Activated CD8-positive, alpha-beta memory T cell treated with anti-CD3 and anti-CD28 coated beads, Interleukin-2, amount 50 U/mL, for 1 hour (primary cell): ENCODE results near the gene MVK.
A peak's percentile ranks its signal among the peaks of the same experiment; 100 is the strongest.
"Not testable (repeated sequence)": the region's sequence is repeated elsewhere in the genome, so short reads cannot be mapped to it uniquely, and the experiment has no call there.

Source experiments
- DNase-seq: peaks from one replicate; pipeline ENCODE4 v3.0.0-alpha.2; 2020; ENCODE audit errors: extremely low read depth

Gene MVK

DNA sequence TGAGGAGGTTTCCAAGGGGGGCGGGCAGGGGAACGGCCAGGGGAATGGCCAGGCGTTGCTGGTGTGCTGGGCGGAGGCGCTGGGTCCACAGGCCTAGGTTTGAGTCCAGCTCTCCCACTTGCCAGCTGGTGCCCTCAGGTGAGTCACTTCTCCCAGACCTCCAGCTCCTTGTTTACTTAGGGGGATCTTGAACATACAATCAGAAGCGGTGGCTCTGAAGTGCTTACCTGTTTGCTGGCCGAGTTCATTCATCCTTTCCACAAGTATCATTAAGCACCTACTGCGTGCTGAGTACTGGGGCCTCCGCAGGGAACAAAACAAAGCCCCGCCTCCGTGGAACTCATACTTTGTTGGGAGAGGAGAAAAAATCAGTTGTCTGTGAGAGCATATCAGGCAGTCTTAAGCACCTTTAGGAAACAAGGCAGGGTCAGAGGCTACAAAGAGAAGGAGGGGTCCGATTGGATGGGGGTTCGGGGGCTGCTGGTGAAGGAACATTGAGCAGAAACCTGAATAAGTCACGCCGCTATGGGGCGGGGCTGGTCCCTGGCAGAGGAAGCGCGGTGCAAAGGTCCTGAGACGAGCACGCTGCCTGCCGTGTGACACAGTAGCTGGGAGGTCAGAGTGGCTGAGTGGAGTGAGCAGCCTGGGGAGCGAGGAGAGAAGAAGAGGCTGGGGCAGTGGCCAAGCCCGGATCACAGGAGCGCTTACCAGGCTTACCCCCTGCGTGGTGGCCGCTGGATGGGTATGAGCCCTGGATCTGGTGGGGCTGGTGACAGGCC lies 15.1 kb downstream of the MVK start:
- no peak for DNase-seq

DNA sequence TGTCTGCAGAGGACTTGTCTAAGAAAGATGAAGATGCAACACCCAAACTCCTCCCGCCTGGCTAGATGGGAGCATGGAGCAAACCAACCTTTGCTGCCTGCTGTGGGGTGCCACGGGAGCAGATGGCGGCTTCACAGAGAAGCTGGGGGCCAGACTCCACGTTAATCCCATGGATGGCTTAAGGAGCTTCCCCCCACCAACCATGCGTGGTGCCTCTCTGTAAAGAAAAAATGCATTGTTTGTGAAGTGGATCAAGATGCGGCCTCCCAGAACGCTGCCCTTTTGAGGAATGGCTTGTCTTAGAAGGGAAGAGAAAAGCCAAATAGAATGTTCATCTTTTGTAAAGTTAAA lies 15.6 kb downstream of the MVK start:
- no peak for DNase-seq

DNA sequence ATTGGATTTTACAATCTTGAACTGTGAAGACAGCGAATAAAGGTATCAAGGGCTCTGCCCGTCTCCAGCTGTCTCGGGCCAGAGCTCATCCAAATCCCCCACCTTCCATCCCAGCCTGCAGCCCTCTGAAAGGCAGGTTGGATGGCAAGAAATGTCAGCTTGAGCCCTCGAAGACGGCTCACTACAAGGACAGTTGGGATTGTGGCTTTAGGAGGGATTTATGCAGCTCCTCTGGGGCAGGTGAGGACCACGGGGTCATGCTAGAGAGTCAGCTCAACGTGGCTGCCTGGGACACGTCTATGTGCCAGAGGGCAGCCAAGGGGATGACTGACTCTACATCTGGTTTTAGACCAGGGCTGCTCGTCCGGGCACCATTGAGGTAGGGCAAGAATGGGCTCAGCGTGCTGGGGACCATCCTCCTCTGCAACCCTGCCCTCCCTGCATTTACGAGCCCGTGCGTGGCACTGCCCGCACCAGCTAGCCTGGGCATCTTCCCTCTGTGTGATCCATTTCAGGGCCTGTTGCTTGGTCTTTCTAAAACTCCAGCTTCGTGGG lies 16.2 kb downstream of the MVK start:
- DNase-seq, result no peak

DNA sequence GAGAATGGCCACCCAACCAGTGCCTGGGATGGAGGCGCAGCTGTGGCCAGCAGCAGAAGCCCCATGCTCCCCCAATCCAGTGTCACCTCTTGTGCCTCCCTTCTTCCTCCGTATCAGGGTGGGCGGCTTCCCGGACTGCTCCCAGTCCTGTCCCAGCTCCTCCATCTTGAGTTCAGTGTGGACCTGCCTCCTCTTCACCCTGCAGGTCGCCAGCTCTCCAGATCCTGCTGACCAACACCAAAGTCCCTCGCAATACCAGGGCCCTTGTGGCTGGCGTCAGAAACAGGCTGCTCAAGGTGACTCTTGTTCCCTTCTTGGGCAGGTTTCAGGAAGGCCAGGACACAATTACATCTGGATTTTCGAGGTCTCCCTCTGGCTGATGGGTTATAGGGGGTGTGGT lies 17.0 kb downstream of the MVK start:
- DNase-seq, result no peak

DNA sequence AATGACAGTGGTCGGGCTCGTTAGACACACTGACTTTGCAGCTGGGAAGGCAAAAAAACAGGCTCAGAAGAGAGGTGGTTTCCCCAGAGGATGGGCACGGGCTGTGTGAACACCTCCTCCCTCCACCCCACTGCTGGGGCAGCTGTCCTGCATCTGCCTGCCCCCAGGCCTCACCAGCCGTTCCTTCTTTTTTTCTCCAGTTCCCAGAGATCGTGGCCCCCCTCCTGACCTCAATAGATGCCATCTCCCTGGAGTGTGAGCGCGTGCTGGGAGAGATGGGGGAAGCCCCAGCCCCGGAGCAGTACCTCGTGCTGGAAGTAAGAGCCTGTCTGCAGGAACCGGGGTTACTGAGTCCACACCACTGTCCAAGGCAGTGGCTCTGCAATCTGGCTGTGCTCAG lies 17.4 kb downstream of the MVK start:
- no peak for DNase-seq

DNA sequence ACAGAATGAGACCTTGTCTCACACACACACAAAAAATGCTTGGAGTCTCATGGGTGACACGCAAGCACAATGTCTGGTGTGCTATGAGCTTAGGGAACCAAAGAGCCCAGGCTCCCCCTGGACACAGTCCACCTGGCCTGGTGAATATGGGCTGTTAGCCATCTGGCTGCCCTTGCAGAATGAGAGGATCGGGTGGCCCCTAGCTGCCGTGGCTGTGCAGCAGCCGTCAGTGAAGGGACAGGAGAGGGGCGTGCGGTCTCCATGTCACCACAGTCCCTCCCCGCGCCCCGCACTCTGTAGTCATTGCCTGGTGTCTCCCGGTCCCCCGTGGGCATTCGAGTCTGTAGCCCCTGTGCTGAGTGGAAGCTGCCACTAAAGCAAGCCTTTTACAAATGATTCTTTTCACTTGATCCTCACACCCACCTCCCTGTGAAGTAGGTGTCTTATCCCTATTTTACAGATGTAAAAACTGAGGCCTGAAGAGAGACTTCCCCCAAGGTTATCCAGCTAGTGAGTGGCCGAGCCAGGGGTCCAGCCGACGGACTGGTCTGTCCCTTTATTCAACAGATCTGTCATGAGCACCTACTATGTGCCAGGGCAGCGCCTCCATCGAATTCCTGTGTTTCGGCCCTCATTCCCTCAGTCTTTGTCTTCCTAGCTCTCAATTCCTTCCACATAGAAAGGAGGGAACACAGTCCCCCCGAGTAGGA lies 18.8 kb downstream of the MVK start:
- no peak for DNase-seq

DNA sequence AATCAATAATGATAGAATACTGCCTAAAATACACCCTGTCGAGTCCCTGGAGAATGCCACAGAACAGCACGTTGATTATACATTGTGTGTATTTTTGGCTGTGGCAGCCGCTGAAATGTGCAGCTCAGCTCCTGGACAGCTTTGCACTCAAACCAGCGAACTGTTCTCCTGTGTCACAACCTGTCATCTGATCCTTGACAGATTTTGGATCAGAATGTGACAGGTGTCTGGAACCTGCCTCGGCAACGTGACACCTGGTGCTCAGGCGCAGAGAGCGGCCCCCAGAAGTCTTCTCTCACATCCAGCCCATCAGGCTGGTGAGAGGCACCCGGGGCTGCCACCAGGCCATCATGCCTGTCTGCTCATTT lies 19.3 kb downstream of the MVK start:
- DNase-seq, result no peak

DNA sequence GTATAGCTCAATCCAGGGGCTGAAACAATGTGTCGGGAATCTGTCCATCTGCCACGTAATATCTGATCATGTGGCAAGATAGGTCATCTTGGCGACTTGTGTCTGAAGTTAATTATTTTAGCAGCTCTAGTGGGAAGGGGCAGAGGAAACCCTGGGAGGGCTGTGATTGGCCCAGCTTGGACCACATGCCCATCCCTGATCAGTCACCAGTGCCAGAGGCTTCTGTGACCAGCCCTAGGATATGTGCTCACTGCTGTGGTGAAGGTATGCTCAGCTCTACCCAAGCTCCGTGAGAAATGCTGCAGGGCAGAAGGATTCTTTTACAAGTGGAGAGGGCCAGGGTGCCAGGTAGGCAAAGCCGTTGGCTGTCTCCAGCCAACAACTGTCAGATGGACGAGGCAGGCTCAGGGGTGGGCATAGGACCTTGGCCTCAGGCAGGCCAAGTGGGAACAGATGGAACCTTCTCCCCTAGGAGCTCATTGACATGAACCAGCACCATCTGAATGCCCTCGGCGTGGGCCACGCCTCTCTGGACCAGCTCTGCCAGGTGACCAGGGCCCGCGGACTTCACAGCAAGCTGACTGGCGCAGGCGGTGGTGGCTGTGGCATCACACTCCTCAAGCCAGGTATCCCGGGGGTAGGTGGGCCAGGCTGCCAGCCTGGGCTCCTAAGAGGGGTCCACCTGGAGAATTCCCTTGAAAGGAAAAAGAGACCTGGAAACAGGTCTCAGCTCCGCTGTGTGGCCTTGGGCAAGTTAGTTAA lies 21.1 kb downstream of the MVK start:
- no peak for DNase-seq

DNA sequence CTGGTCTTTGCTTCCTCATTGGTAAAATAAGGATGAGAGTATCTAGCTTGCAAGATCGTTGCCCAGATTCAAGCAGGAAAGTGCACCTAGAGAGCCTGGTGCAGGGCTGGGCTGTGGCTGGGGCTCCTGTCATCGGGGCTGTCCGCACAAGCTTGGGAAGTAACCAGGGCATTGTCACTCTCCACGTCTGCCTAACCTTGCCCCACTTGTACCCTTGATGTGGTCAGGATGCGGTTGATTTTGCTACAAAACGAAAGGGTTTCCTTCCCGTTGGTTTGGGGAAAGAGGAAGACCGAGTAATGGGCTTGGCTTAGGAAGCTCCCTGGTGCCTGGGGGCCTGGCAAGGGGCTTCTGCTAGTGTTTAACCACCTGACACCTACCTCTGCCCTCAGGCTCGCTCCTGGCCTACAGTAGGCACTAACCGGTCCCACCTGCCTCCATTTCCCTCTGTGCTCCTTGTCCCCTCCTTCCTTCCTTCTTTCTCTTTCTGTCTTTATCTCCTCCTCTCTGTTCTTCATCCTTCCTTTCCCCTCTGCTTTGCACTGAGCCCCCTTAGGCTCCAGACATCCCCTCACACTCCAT lies 21.8 kb downstream of the MVK start:
- no peak for DNase-seq

DNA sequence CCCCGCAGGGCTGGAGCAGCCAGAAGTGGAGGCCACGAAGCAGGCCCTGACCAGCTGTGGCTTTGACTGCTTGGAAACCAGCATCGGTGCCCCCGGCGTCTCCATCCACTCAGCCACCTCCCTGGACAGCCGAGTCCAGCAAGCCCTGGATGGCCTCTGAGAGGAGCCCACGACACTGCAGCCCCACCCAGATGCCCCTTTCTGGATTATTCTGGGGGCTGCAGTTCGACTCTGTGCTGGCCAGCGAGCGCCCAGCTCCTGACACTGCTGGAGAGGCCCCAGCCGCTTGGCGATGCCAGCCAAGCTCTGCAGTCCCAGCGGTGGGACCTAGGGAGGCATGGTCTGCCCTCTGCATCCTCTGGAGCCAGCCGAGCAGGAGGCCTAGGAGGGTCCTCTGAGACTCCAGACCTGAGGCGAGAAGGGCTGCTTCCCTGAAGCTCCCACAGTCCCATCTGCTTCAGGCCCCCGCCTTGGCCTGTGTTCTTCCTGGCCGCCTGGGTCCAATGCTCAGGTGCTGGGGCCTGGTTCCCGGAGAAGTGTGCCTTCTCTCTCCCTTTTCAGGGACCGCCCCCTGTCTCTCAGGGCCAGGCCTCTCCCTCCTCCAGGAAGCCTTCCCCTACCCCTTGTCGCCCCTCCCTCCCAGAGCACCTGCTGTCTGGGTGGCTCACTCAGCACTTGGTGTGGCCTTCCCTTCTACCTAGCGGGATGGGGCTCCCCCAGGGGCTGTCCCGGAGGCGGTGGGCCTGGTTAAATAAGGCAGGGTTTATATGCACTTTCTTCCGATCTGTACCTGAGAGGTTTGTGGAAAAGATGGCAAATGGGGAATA lies 23.0 kb downstream of the MVK start:
- no peak for DNase-seq

DNA sequence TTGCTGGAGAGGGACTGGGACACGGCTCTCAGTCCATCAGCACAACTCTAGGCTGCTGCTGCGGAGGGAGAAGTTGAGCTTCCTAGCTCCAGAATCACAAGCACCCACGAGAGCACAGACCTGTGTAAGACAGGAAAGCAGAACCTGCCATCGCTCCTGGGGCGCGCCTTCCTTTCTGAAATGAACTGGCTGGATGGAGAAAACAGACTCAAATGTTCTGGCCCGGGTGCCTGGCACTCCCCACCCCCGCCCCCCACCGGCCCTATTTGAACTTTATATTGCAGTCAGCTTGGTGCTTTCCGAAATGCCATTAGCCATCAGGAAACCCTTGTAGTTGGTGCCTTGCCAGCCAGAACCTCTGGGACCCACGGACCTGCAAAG lies 23.8 kb downstream of the MVK start:
- no peak for DNase-seq

DNA sequence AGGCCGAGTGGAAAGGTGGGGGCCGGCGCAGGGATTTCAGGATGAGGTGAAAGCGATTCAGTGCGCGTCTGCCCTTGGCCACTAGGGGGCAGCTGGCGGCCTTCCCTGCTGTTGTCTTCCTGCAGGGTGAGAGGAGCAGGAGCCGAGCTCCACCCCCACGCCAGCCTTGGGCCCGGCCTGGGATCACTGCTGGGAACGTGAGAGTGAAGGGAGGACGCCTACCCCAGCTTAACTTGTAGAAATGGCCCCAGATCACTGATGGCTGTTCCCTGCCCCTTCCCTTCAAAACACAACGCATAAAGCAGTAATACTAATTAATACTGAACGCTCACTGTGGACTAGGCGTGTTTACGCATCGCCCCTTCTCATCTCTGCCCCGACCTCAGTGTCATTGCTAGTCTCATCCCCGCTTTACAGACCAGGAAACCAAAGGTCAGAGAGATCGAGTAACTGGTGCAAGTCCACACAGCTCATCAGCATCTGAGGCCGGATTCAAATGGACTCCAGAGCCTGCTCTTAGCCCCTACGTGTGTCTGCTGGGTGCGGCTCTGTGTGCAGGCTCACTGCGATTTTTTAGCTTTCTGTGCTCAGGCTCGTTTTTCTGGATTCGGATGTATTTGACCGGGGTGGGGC lies 24.3 kb downstream of the MVK start:
- peak; percentile 12 for DNase-seq

DNA sequence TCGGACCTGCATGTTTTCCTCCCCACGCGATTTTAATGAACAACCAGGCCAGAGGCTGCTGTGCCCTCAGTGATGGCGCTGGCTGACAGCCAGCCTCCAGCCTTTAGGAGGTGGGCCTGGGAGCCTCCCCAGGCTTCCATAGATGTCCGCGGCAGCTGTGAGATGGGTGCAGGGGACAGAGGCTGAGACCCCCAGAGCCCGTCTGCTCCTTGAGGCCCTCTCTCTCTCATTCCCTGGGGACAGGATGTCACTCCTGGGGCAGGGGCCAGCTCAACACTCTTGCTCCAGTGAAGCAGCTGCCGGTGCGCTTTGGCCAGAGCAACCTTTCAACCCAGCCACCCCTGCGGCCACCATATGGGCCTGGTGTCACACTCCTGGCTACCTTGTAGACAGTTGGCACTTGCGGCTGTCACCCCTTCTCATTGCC lies 24.8 kb downstream of the MVK start:
- DNase-seq, result no peak

DNA sequence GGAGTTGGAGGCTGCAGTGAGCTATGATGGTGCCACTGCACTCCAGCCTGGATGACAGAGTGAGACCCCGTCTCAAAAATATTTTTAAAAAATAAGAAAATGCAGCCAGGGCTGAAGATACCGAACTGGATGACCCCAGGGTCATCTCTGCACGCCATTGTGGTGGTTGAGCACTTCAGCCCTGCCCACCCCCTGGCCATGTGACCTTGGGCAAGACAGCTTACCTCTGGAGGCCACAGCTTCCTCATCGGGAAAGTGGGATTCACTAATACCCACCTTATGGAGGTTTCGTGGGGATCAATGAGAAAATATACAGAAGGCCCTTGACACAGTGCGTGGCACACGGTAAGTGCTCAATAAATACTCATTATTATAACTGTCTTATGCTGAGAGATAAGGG lies 25.5 kb downstream of the MVK start:
- no peak for DNase-seq

DNA sequence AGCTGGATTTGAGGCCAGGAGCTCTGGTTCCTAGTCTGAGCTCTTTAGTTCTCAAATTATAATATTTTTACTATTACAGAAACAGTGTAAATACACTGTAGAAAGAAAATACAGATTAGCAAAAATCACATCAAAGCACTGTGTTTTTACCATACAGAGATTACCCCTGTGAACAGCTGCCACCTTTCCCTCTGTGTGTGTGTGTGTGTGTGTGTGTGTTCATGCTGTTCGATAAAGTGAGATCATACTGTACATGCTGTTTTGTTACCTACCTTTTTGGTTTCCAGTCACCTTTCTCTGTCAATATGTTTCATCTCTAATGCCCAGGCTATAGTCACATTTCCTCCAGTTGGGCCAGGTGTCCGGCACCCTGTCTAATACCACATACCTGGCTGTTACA lies 26.9 kb downstream of the MVK start:
- no peak for DNase-seq

DNA sequence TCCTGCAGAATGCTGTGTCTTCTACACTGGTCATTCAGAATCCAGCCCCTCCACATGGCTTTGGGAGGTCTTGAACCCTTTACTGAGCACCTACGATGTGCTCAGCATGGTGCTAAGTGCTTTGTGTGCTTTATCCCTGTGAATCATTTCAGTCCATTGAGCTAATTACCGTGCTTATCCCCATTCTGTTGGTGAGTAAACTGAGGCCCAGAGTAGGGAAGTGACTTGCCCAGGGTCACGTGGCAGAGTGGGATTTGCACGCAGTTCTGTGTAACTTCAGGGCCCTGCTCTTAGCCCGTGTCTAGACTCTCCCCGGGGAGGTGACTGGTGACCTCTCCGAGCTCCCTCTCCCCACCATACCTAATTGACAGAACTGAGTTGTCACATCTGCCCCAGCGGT lies 27.4 kb downstream of the MVK start:
- DNase-seq, result no peak

DNA sequence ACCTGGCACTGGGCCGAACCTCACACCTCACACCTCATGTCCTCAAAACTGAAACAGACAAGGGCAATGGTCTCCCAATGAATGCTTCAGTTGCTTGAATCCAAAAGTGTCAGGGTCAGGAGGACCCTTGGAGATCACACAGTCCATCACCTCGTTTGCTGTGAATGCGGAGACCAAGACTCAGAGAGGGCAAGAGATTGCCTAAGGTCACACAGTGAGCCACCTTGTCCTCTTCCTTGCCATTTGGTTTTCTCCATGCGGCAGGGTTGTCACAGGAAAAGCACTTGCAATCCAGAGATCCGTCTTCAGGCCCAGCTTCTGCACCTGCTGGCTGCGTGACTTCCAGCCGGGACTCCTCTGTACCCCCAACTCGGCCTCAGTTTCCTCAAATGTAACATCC lies 28.0 kb downstream of the MVK start:
- no peak for DNase-seq

DNA sequence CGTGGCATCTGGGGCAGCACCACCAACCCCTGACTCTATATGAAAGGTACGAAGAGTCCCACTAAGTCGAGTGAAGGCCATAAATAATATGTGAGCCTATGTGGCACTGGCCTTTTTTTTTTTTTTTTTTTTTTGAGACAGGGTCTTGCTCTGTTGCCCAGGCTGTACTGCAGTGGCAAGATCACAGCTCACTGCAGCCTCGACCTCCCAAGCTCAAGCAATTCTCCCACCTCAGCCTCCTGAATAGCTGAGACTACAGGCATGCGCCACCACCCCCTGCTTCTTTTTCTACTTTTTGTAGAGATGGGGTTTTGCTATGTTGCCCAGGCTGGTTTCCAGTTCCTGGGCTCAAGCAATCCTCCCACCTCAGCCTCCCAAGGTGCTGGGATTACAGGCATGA lies 28.5 kb downstream of the MVK start:
- DNase-seq, result not testable (repeated sequence)

DNA sequence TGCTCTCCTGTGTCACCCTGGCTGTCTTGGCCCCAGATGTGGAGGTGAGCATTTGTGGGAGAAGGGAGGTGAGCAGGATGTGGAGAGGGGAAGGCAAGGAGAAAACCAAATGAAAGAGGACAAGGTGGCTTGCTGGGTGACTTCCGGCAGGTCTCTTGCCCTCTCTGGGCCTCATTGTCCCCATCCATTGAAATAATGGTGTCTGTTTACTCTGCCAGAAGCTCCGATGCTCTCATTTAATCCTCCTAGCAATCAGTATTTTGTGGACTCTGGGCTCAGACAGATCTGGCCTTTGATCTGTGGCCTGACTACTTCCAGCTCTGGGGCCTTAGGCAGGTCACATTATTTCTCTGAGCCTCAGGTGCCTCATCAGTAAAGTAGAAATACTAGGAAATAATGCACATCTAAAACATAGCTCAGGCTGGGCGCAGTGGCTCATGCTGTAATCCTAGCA lies 30.6 kb downstream of the MVK start:
- no peak for DNase-seq

DNA sequence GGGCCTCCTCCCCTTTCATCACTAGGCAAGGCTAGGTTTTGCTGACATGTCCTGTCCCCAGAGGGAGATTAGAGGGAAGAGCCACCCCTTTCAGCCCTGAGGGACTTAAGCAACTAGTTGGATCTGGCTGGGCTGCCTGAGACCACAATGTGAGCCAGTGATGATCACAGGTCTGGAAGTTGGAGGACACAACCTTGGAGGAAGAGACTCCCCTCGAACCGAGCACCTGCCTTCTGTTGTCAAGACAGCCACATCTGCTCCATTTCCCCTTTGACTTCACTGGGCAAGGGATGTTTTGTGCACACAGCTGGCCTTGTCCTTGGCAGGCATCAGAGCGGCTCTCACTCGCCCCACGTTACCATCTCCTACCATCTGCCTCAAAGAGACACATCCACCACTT lies 31.4 kb downstream of the MVK start:
- DNase-seq, result no peak
